Stomach (tissue), 19 donors: ENCODE results near the gene NTM. TPM values are rescaled to one million over a fixed set of nuclear protein-coding genes. Genes with fewer than 3 reads are reported as not detected.

Source experiments
- DNase-seq, 2 donors: peaks; one replicate each; pipeline versions ENCODE4 v3.0.0 to v3.0.0-alpha.2; 2013 to 2019
- H3K27ac ChIP-seq, 5 donors: fragments of 200-600 bp in 4 of 5; sonication (generic) in 4 of 5; one replicate each; pipeline ENCODE4 v1.5.1; 2013 to 2019; ENCODE audit warnings: mild to moderate bottlenecking in 1 of 5, moderate library complexity in 1 of 5
- H3K27me3 ChIP-seq, 3 donors: fragments of 200-600 bp; sonication (generic); one replicate each; pipeline ENCODE4 v1.5.1; 2017 to 2019; ENCODE audit warnings: mixed run types in 1 of 3
- H3K36me3 ChIP-seq, 4 donors: fragments of 200-600 bp; sonication (generic); 1 replicate in 3 of 4; 2 replicates in 1 of 4; pipeline ENCODE4 v1.5.1; 2016 to 2019
- H3K4me1 ChIP-seq, 4 donors: fragments of 200-600 bp; sonication (generic); one replicate each; pipeline ENCODE4 v1.5.1; 2016 to 2019
- H3K4me3 ChIP-seq, 4 donors: fragments of 200-600 bp; sonication (generic) in 3 of 4; one replicate each; pipeline ENCODE4 v1.5.1; 2016 to 2019; ENCODE audit warnings: mild to moderate bottlenecking in 1 of 4
- H3K9me3 ChIP-seq, 4 donors: fragments of 200-600 bp; sonication (generic); one replicate each; pipeline ENCODE4 v1.5.1; 2016 to 2019
- CTCF ChIP-seq, 7 experiments: fragments of 450-650 bp in 4 of 7; fragments of 200-600 bp in 3 of 7; sonication (generic) in 3 of 7; IDR thresholded peaks; one replicate each; pipeline ENCODE4 v1.5.1; 2016 to 2019; ENCODE audit warnings: antibody characterized with exemption in 7 of 7, control low read depth in 2 of 7, mild to moderate bottlenecking in 1 of 7
- EP300 ChIP-seq: sonication (generic); formaldehyde crosslinking; IDR thresholded peaks from one replicate; pipeline ENCODE4 v1.6.1; 2017; ENCODE audit warnings: antibody characterized with exemption
- POLR2A ChIP-seq, 4 donors: fragments of 450-650 bp; IDR thresholded peaks; one replicate each; pipeline ENCODE4 v1.6.1; 2016; ENCODE audit warnings: antibody characterized with exemption in 4 of 4, control low read depth in 2 of 4, mild to moderate bottlenecking in 1 of 4, moderate library complexity in 1 of 4
- POLR2AphosphoS5 ChIP-seq, 3 donors: sonication (generic); formaldehyde crosslinking; IDR thresholded peaks; one replicate each; pipeline ENCODE4 v1.6.1; 2016; ENCODE audit warnings: antibody characterized with exemption in 3 of 3
- WGBS, 5 donors: extraction: QIAGEN DNeasy Blood & Tissue Kit in 3 of 5; methylation state at CpG; one replicate each; pipeline versions ENCODE4 v1.1.5 to v1.1.7; 2013 to 2018; 5-methylcytosine and 5-hydroxymethylcytosine counted together
- intact Hi-C: fragments of 100-400 bp; cut with DNase I; formaldehyde crosslinking; loops from one replicate; pipeline ENCODE4 v1.15.1; 2023; ENCODE audit warnings: low total_unique reads
- long read RNA-seq, 10 donors: transcript quantifications; one replicate each; lab custom pipeline, GENCODE V29; 2026
- polyA plus RNA-seq, 3 donors: library from polyadenylated mRNA; stranded (reverse); fragments of 200-250 nt; gene quantifications; one replicate each; pipeline ENCODE4 v1.2.3, GENCODE V29; 2013
- total RNA-seq, 5 donors: library from RNA; depleted of rRNA; stranded (reverse); fragments of >200 nt; gene quantifications; one replicate each; pipeline versions ENCODE4 v1.1.0 to v1.2.3, GENCODE V29; 2014 to 2016
- donor health status: healthy with polysubstance abuse.
- donor health status: Bipolar disorder and iron deficiency.
- donor health status: healthy.

Gene NTM
- total RNA-seq: 1 to 10 TPM in 2 of 5 donors, not detected in 3; 1.3 to 8.4 TPM
- 1 to 10 TPM in 1 of 3 donors, under 1 TPM in 2; 0.50 to 2.9 (median 0.70) TPM for polyA plus RNA-seq
- long read RNA-seq, donor 1, transcript NTM-221 (6 exons, 2,550 nt): major isoform, 5 of 5 reads
- long read RNA-seq, donor 1, partial matches to known transcripts: 0 of 5 reads
- long read RNA-seq, donor 1, other reads (novel, unspliced or antisense): 0 of 5 reads
- long read RNA-seq, donor 2, partial matches to known transcripts: 14 of 17 reads
- long read RNA-seq, donor 2, other reads (novel, unspliced or antisense): 0 of 17 reads
- long read RNA-seq, donor 3, partial matches to known transcripts: 0 of 1 reads
- long read RNA-seq, donor 3, other reads (novel, unspliced or antisense): 0 of 1 reads
- long read RNA-seq, donor 4: 0 reads
- long read RNA-seq, donor 5: 0 reads
- long read RNA-seq, donor 6, partial matches to known transcripts: 0 of 3 reads
- long read RNA-seq, donor 6, other reads (novel, unspliced or antisense): 0 of 3 reads
- long read RNA-seq, donor 7, transcript NTM-206 (7 exons, 2,583 nt): major isoform, 6 of 7 reads
- long read RNA-seq, donor 7, partial matches to known transcripts: 0 of 7 reads
- long read RNA-seq, donor 7, other reads (novel, unspliced or antisense): 0 of 7 reads
- long read RNA-seq, donor 8, partial matches to known transcripts: 0 of 2 reads
- long read RNA-seq, donor 8, other reads (novel, unspliced or antisense): 0 of 2 reads
- long read RNA-seq, donor 9, partial matches to known transcripts: 0 of 1 reads
- long read RNA-seq, donor 9, other reads (novel, unspliced or antisense): 0 of 1 reads
- long read RNA-seq, donor 10: 0 reads

DNA sequence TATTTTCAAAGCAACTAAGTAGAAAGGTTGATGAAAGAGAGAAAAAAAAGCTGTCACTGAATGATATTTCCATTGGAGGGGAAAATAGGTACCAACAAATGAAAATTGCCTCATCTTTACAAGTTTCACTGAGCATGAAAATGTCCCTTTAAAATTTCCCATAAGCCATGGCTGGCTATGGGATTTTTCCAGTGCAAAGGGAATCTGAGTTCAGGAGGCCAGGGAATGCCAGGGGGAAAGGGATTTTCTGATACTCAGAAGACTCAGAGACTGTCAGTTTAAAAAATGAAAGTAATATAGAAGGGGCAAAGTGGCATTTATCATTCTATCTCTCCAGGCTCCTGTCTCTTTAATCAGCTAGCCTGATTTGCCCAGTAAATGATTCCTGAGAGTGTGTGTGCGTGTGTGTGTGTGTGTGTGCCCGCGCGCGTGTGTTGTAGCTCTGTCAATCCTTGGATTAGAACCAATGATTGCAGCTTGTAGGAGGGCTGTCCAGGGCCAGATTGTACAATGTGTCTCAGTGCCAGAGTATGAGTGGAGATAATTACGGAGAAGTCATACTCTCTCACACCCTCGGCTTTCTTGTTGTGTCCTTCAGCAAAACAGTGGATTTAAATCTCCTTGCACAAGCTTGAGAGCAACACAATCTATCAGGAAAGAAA is at the start of gene NTM:
Gene NTM (plus strand): TSS at position 526 of the 662 bp plus-strand sequence.
- Histone ChIP-seq H3K36me3 (no peaks in the 10 kb centered on the region), H3K4me3 (peak within 1 kb of the TSS; percentile 7 to 28 (median 24)), H3K27ac (no peak within 1 kb of the TSS), H3K27me3 (peaks cover 0 to 52% (median 33%) of the 10 kb centered on the region in 3 donors), H3K9me3 (no peaks in the 10 kb centered on the region), H3K4me1 (peaks cover 0 to 19% (median 13%) of the 10 kb centered on the region in 4 donors)
- 12 to 35% (median 20%) methylated on average over 7 of the region's 7 CpGs for WGBS, 5 donors
- DNase-seq: peak; percentile 44 to 79
- TF ChIP-seq CTCF (IDR thresholded peaks at IDR 0.05): no peak
- no peak for TF ChIP-seq POLR2AphosphoS5 (IDR thresholded peaks at IDR 0.05)
- TF ChIP-seq POLR2A (IDR thresholded peaks at IDR 0.05): no peak
- no peak for TF ChIP-seq EP300
- intact Hi-C loops: no loop called here

- Histone ChIP-seq H3K27me3 (peaks cover 0 to 17% (median 0%) of the 10 kb centered on the region in 3 donors), H3K27ac (no peak overlapping the region), H3K9me3 (no peaks in the 10 kb centered on the region), H3K4me1 (no peaks in the 10 kb centered on the region), H3K36me3 (no peaks in the 10 kb centered on the region), H3K4me3 (no peak overlapping the region)
- WGBS, 5 donors: 39 to 58% (median 47%) methylated on average over 11 of the region's 11 CpGs
- intact Hi-C loops: no loop called here
- no peak for DNase-seq
- no peak for TF ChIP-seq POLR2A (IDR thresholded peaks at IDR 0.05)
- TF ChIP-seq POLR2AphosphoS5 (IDR thresholded peaks at IDR 0.05): no peak
Measured at GRCh38 chr11:131324921-131325570, 45.4 kb upstream of the NTM start.

- H3K4me1 ChIP-seq: no peaks in the 10 kb centered on the region
- 29 to 46% (median 37%) methylated on average over 4 of the region's 4 CpGs for WGBS, 5 donors
- H3K27ac ChIP-seq: no peak overlapping the region
- TF ChIP-seq CTCF (IDR thresholded peaks at IDR 0.05) (no peak), POLR2A (IDR thresholded peaks at IDR 0.05) (no peak), EP300 (no peak), POLR2AphosphoS5 (IDR thresholded peaks at IDR 0.05) (no peak)
- no peaks in the 10 kb centered on the region for H3K36me3 ChIP-seq
- peaks cover 0 to 18% (median 0%) of the 10 kb centered on the region in 3 donors for H3K27me3 ChIP-seq
- no peaks in the 10 kb centered on the region for H3K9me3 ChIP-seq
- no peak overlapping the region for H3K4me3 ChIP-seq
- intact Hi-C loops: no loop called here
- DNase-seq: no peak
Measured at GRCh38 chr11:131326829-131327228, 43.6 kb upstream of the NTM start.

- intact Hi-C loops: no loop called here
- no peak overlapping the region for H3K4me3 ChIP-seq
- peaks cover 0 to 19% (median 0%) of the 10 kb centered on the region in 3 donors for H3K27me3 ChIP-seq
- H3K4me1 ChIP-seq: no peaks in the 10 kb centered on the region
- DNase-seq: no peak
- H3K27ac ChIP-seq: no peak overlapping the region
- WGBS, 5 donors: 50 to 66% (median 63%) methylated on average over 5 of the region's 5 CpGs
- no peaks in the 10 kb centered on the region for H3K9me3 ChIP-seq
- TF ChIP-seq CTCF (IDR thresholded peaks at IDR 0.05): no peak
- no peak for TF ChIP-seq POLR2AphosphoS5 (IDR thresholded peaks at IDR 0.05)
- TF ChIP-seq POLR2A (IDR thresholded peaks at IDR 0.05): no peak
- TF ChIP-seq EP300: no peak
- no peaks in the 10 kb centered on the region for H3K36me3 ChIP-seq
Measured at GRCh38 chr11:131327421-131327820, 43.0 kb upstream of the NTM start.
